Measurements from ENCODE around the gene TET3.

Gene TET3

DNA sequence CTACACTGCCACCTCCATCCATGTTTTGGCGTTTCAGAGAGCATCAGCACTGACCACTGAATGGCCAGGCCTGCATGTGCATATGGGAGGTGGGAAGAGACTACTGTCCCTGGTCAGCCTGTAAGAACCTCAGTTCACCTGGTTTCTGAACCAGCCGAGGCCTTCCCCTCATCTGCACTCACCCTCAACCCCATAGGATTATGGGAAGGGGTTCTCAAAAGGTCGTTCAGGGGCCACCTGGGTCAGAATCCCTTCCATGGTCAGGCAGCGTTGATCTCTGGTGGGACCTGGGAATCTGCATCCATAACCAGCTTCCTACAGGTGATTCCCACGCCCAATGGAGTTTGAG is 36.7 kb downstream of the TET3 start:
- TF ChIP-seq, protein P1, sequence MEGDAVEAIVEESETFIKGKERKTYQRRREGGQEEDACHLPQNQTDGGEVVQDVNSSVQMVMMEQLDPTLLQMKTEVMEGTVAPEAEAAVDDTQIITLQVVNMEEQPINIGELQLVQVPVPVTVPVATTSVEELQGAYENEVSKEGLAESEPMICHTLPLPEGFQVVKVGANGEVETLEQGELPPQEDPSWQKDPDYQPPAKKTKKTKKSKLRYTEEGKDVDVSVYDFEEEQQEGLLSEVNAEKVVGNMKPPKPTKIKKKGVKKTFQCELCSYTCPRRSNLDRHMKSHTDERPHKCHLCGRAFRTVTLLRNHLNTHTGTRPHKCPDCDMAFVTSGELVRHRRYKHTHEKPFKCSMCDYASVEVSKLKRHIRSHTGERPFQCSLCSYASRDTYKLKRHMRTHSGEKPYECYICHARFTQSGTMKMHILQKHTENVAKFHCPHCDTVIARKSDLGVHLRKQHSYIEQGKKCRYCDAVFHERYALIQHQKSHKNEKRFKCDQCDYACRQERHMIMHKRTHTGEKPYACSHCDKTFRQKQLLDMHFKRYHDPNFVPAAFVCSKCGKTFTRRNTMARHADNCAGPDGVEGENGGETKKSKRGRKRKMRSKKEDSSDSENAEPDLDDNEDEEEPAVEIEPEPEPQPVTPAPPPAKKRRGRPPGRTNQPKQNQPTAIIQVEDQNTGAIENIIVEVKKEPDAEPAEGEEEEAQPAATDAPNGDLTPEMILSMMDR (conservative IDR thresholded peaks at IDR 0.05; ENCODE audit: low read depth, low read length): no peak
- H3K4me3 ChIP-seq (ENCODE audit: low read depth, low read length): no peak overlapping the region
- DNase-seq (ENCODE audit: low read depth): no peak

GRCh38 chr2:74024216-74024615 is 39.5 kb downstream of the TET3 start:
- DNase-seq (ENCODE audit: low read depth): no peak
- TF ChIP-seq, protein P1 (conservative IDR thresholded peaks at IDR 0.05; ENCODE audit: low read depth, low read length): no peak
- no peak overlapping the region for H3K4me3 ChIP-seq (ENCODE audit: low read depth, low read length)

GRCh38 chr2:74025971-74026612 is 41.4 kb downstream of the TET3 start:
- TF ChIP-seq, protein P1 (conservative IDR thresholded peaks at IDR 0.05; ENCODE audit: low read depth, low read length): no peak
- no peak overlapping the region for H3K4me3 ChIP-seq (ENCODE audit: low read depth, low read length)

DNA sequence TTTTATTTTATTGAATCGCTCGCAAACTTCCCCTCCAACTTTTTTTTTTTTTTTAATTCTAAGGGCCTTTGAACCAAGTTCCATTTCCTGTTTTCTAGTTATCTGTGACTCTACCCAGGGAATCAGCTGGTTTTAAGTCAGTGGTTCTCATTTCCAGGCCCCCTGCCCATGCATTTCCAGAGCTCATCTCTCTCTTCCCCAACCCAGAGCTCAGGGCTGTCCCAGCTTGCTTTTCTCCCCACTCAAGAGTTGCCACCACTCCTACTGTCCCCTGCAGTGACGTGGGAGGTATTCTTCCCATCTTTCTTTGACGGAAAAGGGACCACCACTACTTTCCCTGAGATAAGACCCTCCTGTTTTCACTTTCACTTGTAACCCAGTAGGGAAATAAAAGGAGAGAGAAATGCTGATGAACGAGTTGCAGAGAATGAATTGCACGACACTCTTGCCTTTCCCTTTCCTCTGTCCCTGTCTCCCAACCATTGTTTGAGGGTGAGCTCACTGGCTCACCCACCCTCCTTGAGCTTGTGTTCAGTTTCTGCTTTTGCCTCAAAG is 42.1 kb downstream of the TET3 start:
- H3K4me3 ChIP-seq (ENCODE audit: low read depth, low read length): no peak overlapping the region
- TF ChIP-seq, protein P1 (conservative IDR thresholded peaks at IDR 0.05; ENCODE audit: low read depth, low read length): no peak
- DNase-seq (ENCODE audit: low read depth): no peak

More at GRCh38 chr2:74025971-74026612, 41.4 kb downstream of the TET3 start:
- no peak for DNase-seq (ENCODE audit: low read depth)

GRCh38 chr2:74027496-74027895 is 42.8 kb downstream of the TET3 start:
- H3K4me3 ChIP-seq (ENCODE audit: low read depth, low read length): no peak overlapping the region
- no peak for DNase-seq (ENCODE audit: low read depth)
- TF ChIP-seq, protein P1 (conservative IDR thresholded peaks at IDR 0.05; ENCODE audit: low read depth, low read length): no peak

GRCh38 chr2:74028290-74028689 is 43.6 kb downstream of the TET3 start:
- DNase-seq (ENCODE audit: low read depth): no peak

More at GRCh38 chr2:74028290-74028689, 43.6 kb downstream of the TET3 start:
- no peak overlapping the region for H3K4me3 ChIP-seq (ENCODE audit: low read depth, low read length)
- TF ChIP-seq, protein P1 (conservative IDR thresholded peaks at IDR 0.05; ENCODE audit: low read depth, low read length): no peak
